Measurements from ENCODE around the gene CFAP210.

Gene CFAP210

DNA sequence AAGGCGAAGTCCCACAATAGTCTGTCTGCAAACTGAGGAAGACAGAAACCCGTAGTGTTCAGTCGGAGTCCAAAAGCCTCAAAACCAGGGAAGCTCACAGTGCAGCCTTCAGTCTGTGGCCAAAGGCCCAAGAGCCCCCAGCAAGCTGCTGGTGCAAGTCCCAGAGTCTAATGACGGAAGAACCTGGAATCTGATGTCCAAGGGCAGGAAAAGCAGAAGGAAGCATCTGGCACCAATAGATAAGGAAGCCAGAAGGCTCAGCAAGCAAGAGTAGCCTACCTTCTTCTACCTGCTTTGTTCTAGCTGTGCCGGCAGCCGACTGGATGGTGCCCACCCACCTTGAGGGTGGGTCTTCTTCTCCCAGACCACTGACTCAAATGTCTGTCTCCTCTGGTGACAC, 21.8 kb downstream of the CFAP210 start:
- no peak for FAIRE-seq

GRCh38 chr2:169670937-169671336, 23.3 kb downstream of the CFAP210 start:
- FAIRE-seq, result no peak

GRCh38 chr2:169670215-169670651, 24.0 kb downstream of the CFAP210 start:
- FAIRE-seq, result no peak

GRCh38 chr2:169667583-169667982, 26.6 kb downstream of the CFAP210 start:
- FAIRE-seq, result no peak

- FAIRE-seq, result no peak
These were observed 29.0 kb downstream of the CFAP210 start for GRCh38 chr2:169664978-169665930.

DNA sequence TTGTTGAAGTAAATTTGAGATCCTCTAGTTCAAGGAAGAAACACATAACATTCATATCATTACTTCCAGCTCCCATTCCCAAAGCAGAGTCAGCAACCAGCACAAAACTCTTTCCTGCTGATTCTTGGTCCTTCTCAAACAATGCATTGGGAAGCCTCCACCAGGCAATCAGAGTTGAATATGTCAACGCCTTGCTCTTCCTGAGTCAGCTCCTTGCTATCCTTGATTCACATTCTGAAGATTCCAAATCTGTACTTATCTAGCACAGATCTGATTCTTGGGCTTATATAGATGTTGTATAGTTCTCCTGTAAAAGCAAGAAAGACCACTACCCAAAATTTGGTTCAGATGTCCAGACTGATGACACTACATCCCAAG, 29.6 kb downstream of the CFAP210 start:
- no peak for FAIRE-seq

DNA sequence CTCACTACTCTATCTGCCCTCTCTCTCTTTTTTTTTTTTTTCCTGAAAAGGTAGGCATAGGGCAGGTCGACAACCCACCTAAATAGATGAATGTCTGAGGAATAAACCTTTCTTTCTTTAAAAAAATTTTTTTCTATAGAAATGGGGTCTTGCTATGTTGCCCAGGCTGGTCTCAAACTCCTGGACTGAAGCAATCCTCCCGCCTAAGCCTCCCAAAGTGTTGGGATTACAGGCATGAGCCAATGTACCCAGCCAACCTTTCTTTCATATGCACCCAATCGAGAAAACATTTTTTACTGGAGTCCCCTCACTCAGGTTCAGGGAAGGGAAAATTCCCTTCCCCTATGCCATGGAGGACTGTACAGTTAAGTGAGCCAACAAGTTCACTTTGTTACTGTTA, 31.0 kb downstream of the CFAP210 start:
- no peak for FAIRE-seq

DNA sequence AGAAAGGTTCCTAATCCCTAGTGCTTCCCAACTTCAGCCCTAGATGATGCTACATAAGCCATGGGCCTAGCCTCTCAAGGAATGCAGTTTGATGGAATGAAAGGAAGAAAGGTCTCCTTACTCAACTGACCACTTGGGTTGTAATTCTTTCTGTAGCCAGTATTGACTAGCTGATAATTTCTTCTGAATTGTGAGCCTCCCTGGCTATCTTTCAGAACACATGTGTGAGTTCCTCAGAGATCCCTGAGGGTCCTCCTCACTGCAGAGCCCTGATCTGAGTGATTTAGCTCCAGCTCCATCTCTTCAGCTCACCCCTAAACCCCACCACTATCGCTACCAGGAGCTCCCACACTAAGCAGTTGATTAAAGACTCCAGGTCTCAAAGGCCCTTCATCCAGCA, 31.5 kb downstream of the CFAP210 start:
- FAIRE-seq, result no peak

DNA sequence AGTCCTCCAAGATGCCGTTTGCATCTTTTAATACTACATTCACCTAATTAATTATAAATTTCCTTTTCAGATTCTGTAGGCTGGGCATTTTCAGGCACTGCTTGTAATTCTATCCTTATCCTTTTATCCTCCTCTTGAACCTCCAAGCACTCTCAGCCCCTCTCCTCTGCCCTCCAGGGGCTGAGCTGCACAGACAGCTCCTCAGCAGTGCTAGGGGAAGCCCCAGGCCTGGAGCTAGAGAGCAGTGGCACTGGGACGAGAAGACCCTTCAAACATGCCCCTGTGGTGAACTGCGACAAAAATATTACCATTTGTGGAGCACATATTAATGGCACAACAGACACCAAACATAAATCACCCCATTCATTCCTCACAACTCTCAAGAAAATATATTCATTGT, 32.9 kb downstream of the CFAP210 start:
- FAIRE-seq, result no peak

DNA sequence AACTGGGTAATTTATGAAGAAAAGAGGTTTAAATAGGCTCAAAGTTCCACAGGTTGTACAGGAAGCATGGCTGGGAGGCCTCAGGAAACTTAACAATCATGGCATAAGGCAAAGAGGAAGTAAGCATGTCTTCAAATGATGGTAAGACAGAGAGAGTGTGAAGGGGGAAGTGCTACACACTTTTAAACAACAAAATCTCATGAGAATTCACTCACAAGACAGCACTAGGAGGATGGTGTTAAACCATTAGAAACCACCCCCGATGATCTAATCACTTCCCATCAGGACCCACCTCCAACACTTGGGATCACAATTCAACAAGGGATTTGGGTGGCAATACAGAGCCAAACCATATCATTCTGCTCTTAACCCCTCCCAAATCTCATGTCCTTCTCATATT, 34.9 kb downstream of the CFAP210 start:
- no peak for FAIRE-seq

GRCh38 chr2:169658877-169659276, 35.3 kb downstream of the CFAP210 start:
- FAIRE-seq, result no peak

GRCh38 chr2:169656164-169656563, 38.0 kb downstream of the CFAP210 start:
- FAIRE-seq, result no peak

DNA sequence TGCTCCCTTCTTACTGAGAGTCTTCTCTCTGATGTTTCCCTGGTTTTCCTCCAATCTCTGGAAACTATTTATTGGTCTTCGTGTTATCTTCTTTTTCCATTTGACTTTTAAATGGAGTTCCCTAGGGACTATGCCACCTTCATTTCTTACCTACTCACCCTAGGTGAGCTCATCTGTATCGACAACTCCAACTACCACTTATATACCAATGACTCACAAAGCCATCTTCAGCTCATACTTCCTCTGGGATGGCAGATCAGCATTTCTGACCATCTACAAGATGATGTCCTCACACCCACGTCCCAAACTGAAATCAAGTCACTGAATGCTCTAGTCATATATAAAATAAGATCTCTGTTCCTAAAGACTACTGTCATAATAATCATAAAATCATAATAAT, 40.6 kb downstream of the CFAP210 start:
- FAIRE-seq, result no peak

DNA sequence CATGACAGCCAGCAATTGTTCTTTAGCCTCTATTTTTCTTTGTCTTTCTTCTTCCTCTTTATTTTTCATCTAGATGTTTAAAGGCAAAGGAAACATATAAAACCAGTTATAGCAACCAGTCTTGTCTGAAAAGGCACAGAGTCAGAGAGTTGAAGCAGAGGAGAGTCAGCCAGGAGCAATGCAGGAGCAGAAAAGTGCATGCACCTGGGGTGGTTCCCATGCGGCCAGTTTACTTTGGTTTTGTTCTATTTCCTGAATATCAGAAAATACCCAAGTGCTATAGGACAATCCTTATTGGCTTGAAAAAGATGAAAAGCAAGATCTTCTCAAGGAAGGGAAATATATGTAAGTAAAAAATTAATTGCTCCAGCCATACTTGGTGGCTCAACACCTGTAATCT, 44.9 kb downstream of the CFAP210 start:
- no peak for FAIRE-seq

GRCh38 chr2:169647496-169647895, 46.7 kb downstream of the CFAP210 start:
- no peak for FAIRE-seq

DNA sequence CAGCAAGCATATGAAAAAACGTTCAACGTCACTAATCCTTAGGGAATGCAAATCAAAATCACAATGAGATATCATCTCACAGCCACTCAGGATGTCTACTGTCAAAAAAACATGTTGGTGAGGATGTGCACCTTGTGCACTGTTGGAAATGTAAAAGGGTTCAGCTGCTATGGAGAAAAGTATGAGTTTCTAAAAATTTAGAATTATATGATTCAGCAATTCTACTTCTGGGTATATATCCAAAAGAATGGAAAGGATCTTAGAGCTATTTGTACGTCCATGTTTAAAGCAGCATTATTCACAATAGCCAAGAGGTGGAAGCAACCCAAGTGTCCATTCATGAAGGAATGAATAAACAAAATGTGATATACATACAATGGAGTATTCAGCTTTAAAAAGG, 50.0 kb downstream of the CFAP210 start:
- FAIRE-seq, result no peak

GRCh38 chr2:169641464-169641863, 52.7 kb downstream of the CFAP210 start:
- FAIRE-seq, result peak; percentile 45

GRCh38 chr2:169640104-169640503, 54.1 kb downstream of the CFAP210 start:
- FAIRE-seq, result no peak

DNA sequence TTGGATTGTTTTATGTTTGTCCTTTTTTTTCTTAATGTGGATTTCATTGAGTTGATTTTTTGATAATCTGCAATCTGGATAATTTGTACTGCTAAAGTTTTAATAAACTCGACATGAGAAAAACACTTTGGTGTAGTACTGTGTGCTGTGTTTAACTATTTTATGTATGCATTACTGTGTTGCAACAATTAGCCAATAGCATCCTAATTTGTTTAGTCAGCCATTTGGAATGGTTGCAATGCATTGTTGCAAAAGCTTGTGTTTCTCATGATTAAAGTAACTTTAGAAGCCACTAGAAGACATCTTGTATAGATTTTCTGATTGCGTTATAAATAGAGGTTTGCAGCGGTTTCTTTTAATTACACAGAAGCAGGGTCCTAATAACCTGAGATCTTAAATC, 56.6 kb downstream of the CFAP210 start:
- no peak for FAIRE-seq

DNA sequence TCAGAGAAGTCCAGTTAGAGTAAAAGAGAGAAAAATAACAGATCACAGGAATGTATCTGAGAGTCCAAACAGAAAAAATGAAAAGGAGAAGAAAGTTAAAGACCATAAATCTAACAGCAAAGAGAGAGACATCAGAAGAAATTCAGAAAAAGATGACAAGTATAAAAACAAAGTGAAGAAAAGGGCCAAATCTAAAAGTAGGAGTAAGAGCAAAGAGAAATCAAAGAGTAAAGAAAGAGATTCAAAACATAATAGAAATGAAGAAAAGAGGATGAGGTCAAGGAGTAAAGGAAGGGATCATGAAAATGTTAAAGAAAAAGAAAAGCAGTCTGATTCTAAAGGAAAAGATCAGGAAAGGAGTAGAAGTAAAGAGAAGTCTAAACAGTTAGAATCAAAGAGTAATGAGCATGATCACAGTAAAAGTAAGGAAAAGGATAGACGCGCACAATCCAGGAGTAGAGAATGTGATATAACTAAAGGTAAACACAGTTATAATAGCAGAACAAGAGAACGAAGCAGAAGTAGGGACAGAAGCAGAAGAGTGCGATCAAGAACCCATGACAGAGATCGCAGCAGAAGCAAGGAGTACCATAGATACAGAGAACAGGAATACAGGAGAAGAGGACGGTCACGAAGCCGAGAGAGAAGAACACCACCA, 57.6 kb downstream of the CFAP210 start:
- no peak for FAIRE-seq

DNA sequence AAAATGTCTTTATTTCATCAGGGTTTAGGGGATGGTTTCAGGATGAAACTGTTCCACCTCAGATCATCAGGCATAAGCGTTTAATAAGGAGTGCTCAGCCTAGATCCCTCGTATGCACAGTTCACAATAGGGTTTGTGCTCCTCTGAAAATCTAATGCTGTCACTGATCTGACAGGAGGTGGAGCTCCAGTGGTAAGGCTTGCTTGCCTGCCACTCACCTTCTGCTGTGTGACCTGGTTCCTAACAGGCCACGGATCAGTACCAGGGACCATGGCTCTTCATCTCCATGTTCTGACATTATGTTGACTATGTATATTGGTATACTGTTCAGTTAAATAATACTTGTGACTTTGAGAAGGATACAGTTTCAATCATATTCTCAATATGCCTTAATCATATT, 68.4 kb downstream of the CFAP210 start:
- FAIRE-seq, result no peak

DNA sequence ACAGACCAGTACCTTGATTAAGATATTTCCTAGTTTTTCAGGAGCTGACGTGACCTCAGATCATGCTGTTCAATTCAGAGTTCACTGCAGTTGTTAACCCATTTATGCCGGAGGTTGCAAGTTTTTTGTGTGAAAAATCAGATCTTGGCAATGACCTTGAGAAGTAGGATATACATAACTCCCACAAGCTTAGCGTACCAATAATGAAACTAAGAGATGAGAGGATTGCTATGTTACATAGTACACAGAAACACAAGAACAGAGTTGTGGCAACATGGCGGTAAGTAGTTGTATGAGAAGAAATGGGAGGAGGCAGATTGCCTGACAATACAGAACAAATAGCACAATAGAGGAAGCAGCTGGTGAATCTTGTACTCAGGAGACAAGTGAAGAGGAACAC, 71.0 kb downstream of the CFAP210 start:
- no peak for FAIRE-seq

GRCh38 chr2:169620509-169620908, 73.7 kb downstream of the CFAP210 start:
- no peak for FAIRE-seq

DNA sequence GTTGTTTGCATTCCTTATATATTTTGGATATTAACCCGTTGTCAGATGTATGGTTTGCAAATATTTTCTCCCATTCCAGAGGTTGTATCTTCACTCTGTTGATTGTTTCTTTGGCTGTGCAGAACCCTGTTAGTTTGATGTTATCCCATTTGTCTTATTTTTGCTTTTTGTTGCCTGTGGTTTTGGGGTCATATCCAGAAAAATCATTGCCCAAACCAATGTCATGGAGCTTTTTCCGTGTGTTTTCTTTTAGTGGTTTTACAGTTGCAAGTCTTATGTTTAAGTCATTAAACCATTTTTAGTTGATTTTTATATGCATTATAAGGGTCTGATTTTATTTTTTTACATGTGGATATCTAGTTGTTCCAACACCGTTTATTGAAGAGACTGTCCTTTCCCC, 74.3 kb downstream of the CFAP210 start:
- FAIRE-seq, result peak; percentile 5

Data from islet of Langerhans (tissue), 1 donor.